Epithelial cell of esophagus (primary cell): ENCODE results near the gene ARHGAP24.

Experiments
- DNase-seq: peaks from one replicate; pipeline ENCODE4 v3.0.0; 2010; ENCODE audit warnings: low read depth
- H3K4me3 ChIP-seq: 2 replicates; pipeline ENCODE4 v1.5.1; 2011; ENCODE audit warnings: mild to moderate bottlenecking, low read length, control low read depth
- TF ChIP-seq, protein P1 (sequence below): IDR thresholded peaks from 2 replicates; pipeline ENCODE4 v1.5.1; 2011; ENCODE audit warnings: low read depth, mild to moderate bottlenecking, low read length, control low read depth, inconsistent platforms; ENCODE audit not compliant: insufficient read depth; ENCODE audit errors: missing control alignments

ARHGAP24 gene

DNA sequence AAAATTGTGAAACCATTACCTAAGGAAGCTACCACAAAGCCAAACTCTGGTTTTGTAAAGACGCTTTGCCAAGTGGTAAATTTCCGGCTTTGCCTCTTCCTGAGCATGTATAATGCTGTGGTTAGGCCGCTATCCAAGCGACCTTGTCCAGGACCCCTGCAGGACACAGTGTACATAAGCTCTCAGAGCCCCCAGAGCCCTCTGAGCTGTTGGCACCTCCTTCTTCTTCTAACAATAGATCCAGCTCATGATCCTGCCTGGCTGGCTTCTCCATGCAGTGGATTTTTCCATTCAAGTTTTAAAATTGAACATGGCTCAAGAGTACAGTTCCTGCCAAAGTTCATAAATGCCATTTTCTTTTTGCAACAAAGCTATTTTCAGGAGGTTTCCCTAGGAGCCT is 558.2 kb downstream of the ARHGAP24 start:
- DNase-seq: no peak
- no peak overlapping the region for H3K4me3 ChIP-seq
- TF ChIP-seq, protein P1, sequence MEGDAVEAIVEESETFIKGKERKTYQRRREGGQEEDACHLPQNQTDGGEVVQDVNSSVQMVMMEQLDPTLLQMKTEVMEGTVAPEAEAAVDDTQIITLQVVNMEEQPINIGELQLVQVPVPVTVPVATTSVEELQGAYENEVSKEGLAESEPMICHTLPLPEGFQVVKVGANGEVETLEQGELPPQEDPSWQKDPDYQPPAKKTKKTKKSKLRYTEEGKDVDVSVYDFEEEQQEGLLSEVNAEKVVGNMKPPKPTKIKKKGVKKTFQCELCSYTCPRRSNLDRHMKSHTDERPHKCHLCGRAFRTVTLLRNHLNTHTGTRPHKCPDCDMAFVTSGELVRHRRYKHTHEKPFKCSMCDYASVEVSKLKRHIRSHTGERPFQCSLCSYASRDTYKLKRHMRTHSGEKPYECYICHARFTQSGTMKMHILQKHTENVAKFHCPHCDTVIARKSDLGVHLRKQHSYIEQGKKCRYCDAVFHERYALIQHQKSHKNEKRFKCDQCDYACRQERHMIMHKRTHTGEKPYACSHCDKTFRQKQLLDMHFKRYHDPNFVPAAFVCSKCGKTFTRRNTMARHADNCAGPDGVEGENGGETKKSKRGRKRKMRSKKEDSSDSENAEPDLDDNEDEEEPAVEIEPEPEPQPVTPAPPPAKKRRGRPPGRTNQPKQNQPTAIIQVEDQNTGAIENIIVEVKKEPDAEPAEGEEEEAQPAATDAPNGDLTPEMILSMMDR: no peak

DNA sequence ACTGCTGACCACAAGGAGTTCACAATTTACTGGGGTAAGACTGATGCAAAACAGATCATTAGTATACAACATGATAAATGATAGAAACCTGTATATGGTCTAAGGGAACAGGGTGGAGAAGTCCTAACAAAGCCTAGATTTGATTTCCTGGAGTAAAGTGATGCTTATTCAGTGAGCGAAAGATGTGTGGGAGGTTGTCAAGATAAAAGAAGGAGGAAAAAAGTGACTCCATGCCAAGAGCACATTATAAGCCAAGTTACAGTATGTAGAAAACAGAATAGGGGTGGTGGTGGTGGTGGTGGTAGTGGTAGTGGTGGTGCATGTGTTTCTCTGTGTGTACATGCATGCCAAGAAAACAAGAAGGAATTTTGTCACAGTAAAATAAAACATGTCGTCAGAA is 559.7 kb downstream of the ARHGAP24 start:
- no peak overlapping the region for H3K4me3 ChIP-seq
- DNase-seq: peak; percentile 4
- TF ChIP-seq, protein P1: no peak

- no peak overlapping the region for H3K4me3 ChIP-seq
- DNase-seq: peak; percentile 79
- TF ChIP-seq, protein P1: no peak
Observed at GRCh38 chr4:86035688-86036087, 560.7 kb downstream of the ARHGAP24 start.

- DNase-seq: peak; percentile 84
- H3K4me3 ChIP-seq: no peak overlapping the region
- TF ChIP-seq, protein P1: no peak
Observed at GRCh38 chr4:86036736-86037135, 561.8 kb downstream of the ARHGAP24 start.

DNA sequence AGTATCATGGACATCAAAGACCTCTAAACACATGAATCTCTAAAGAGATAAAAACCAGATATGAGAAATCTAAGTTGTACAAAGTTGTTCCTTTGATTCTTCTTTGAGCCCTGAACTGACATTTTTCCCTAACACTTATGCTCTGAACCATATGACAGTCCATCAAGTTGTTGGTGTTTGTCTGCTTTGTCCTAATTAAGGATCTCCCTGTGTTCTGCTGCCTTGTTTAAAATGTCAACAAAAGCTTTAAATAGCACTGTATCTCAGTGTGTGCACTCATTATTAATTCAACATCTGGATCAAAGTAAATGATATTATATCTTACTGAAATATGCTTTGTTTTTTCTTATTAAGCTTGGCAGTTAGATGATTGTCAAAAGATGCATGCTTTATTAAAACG is 563.1 kb downstream of the ARHGAP24 start:
- no peak overlapping the region for H3K4me3 ChIP-seq
- DNase-seq: no peak
- TF ChIP-seq, protein P1: no peak

- TF ChIP-seq, protein P1: peak; percentile 62
- no peak overlapping the region for H3K4me3 ChIP-seq
Observed at GRCh38 chr4:86043755-86044592, 569.0 kb downstream of the ARHGAP24 start.

GRCh38 chr4:86044593-86044985 is 569.6 kb downstream of the ARHGAP24 start:
- no peak overlapping the region for H3K4me3 ChIP-seq
- DNase-seq: no peak
- TF ChIP-seq, protein P1: no peak

More at GRCh38 chr4:86043755-86044592, 569.0 kb downstream of the ARHGAP24 start:
- DNase-seq: peak; percentile 51
